GM20000 (cell line): Measurements from ENCODE around the gene COL11A2.

Experiments
- DNase-seq: peaks from one replicate; pipeline ENCODE4 v3.0.0; 2012; ENCODE audit warnings: low spot score
- CTCF ChIP-seq: IDR thresholded peaks from 2 replicates; pipeline ENCODE4 v1.5.1; 2012; ENCODE audit warnings: mild to moderate bottlenecking, control low read depth; ENCODE audit errors: extremely low read depth, missing control alignments

Gene COL11A2

GRCh38 chr6:33211666-33212422 is 19.6 kb upstream of the COL11A2 start:
- no peak for TF ChIP-seq CTCF

GRCh38 chr6:33211136-33211535 is 18.9 kb upstream of the COL11A2 start:
- TF ChIP-seq CTCF, result no peak
- peak; percentile 4 for DNase-seq

More at GRCh38 chr6:33211666-33212422, 19.6 kb upstream of the COL11A2 start:
- DNase-seq, result no peak

GRCh38 chr6:33209856-33210255 is 17.6 kb upstream of the COL11A2 start:
- peak; percentile 7 for DNase-seq
- TF ChIP-seq CTCF, result no peak

- peak; percentile 97 for DNase-seq
- no peak for TF ChIP-seq CTCF
Measured at GRCh38 chr6:33208091-33208967, 16.1 kb upstream of the COL11A2 start, which contains the start of gene RING1. TSS of gene RING1 (plus strand) at chr6:33208500. CDS start at chr6:33208823, 323 bp downstream.

GRCh38 chr6:33207552-33208090 is 15.4 kb upstream of the COL11A2 start:
- no peak for TF ChIP-seq CTCF
- DNase-seq, result peak; percentile 41

GRCh38 chr6:33206864-33207551 is 14.7 kb upstream of the COL11A2 start:
- DNase-seq, result peak; percentile 23
- TF ChIP-seq CTCF, result no peak
